HG03432 (cell line): ENCODE results near the gene STK11.

Source experiments
- ATAC-seq: cut with Tn5 transposase; IDR thresholded peaks from one replicate; pipeline ENCODE4 v1.9.1; 2021; ENCODE audit warnings: mild to moderate bottlenecking, moderate library complexity; ENCODE audit not compliant: unreplicated experiment

STK11 gene

GRCh38 chr19:1259876-1260748, 54.5 kb downstream of the STK11 start:
- peak; percentile 4 for ATAC-seq

- peak; percentile 50 for ATAC-seq
Observed at GRCh38 chr19:1260749-1261537, 55.4 kb downstream of the STK11 start.

- ATAC-seq: no peak
Observed at GRCh38 chr19:1261538-1261797, 55.9 kb downstream of the STK11 start.

- no peak for ATAC-seq
Observed at GRCh38 chr19:1261798-1262622, 56.4 kb downstream of the STK11 start.

DNA sequence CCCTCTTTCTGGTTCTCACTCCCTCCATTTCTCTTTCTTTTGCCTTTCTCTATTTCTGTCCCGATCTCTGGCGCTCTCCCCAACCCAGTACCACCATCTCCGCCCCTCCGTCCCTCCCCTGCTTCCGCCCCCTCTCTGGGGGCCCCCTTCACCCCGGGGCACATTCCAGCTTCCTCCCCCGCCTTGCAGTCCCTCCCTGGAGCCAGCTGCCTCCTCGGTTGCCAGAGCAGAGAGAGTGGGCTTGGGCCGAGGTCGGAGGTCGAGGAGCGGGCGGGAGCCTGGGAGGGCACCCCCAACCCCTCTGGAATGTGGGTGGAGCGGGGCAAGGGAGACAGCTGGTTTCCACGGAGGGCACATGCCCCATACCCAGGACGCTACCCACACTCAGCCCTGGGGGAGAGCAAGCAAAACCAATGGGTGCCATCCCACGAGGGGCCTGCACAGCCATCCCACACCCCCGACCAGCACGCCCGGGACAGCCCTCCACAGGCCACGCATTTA, 57.1 kb downstream of the STK11 start:
- no peak for ATAC-seq

DNA sequence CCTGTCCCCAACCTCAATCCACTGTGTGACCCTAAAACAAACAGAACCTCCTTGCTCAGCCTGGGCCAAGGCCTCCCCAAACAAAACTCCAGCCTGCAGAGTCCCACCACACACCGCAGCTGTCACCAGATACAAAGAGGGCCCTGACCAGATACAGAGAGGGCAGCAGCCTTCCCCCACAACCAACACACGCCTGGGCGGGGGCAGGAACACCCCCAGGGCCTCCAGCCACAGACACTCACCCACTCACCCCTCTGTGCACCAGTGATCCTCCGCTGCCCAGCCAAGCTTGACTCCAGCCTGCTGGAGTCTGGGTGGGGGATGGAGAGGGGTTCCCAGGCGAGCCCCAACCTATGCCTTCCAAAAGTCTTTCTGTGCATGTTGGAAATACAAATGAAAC, 57.6 kb downstream of the STK11 start:
- ATAC-seq: no peak

DNA sequence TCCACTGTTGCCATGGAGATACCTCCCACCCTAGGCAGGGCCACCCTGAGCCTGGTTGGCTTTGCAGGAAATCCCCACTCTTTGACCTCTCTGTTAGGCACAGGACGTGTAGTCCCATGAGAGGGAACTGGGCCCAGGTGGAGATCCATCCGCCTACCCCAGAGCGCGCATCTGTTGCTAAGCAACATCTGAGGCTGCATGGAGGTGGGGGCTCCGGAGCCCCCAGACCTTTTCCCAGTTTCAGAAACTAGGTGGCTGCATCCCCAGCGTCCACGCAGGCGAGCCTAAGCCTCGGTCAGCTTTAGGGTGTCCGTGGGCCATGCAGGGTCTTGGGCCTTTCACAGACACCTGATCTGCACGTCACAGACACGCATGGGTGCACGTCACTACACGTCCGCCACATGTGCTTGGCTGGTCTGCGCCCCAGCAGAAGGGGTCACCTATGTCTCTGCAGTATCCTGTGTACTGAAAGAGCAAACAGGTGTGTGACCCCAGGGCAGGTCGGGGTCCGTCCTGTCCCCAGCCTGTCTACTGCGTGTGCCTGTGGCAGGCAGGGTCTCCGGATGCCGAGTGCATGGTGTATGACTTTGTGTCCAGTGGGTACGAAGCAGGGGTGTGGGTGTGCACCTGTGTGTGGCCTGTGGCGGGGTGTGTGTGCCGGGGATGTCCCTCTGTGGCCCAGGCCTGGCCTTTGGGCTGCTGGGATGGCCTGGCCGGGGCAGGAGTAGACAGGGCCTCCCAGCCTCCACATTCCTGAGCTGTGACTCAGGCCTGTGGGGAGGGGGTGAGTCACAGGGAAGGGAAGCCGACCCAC, 59.4 kb downstream of the STK11 start:
- no peak for ATAC-seq

DNA sequence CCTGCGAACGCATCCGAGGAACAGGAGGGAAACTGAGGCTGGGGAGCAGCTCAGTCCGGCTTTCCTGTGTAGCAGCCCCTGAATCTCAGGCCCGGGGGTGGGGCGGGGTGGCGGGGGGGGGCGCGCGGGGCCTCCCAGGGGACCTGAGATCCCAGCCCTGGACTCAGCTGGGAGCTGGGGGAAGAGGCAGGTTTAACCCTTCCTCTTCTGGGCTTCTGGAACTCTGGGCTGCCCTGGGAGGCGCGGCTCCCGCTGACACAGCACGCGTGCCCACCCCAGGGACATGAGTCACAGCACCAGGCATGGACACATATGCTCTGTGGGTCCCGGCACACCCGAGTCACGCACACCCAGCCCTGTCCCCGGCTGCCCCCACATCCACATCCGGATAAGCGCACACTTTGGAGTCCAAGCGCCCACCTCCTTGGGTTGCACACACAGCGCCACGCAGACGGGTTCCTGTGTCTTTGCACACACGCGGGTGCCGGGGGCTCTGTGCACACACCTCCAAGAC, 60.1 kb downstream of the STK11 start:
- no peak for ATAC-seq

- ATAC-seq: peak; percentile 32
Observed at GRCh38 chr19:1266129-1266915, 60.7 kb downstream of the STK11 start.

DNA sequence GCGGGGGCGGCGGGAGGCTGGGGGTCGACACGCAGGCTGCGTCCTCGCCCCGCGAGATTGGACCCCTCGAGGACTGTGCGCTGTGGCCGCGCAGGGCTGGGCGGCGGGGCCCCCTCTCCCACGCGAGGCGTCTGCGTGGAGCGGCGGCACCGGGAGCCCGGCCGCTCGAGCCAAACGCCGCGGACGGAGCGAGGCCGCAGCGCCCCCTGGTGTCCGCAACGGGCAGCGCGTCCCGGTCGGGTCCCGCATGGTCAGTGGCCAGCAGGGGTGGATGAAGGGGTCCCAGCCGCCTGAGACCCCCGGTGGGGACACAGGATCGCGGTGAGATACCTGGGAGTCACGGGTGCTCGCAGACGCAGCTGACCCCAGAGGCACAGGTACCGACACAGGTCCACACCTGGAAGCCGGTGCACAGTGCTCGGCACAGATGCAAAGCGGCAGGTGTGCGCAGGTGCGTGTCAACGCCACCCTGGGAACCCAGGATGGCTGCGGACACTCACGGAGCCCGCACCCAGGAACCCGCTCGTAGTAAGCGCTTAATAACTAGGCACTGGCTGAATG, 61.4 kb downstream of the STK11 start:
- peak; percentile 20 for ATAC-seq

GRCh38 chr19:1267477-1268225, 62.1 kb downstream of the STK11 start:
- ATAC-seq: no peak

- ATAC-seq: no peak
Observed at GRCh38 chr19:1268226-1269064, 62.9 kb downstream of the STK11 start.

DNA sequence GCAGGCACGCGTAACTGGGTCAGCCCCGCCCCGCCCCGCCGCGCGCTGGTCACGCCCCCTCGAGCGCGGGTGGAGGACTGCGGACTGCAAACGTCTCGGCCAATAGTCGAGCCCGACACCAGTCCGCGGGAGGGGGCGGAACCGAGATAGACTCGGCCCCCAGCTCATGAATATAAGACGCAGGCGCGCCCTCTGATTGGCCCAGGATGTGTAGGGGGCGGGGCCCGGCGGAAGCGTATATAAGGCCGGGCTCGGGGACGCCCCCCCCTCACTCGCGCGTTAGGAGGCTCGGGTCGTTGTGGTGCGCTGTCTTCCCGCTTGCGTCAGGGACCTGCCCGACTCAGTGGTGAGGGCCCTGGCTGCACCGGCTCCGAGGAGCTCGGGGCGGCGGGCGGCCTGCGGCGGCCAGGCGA, 63.5 kb downstream of the STK11 start, which contains the start of gene CIRBP:
Gene CIRBP, plus strand, starts transcription at position 268 of the 413 bp plus-strand sequence. CDS start 1,602 bp downstream, outside the sequence.
- peak; percentile 54 for ATAC-seq

- ATAC-seq: peak; percentile 25
Observed at GRCh38 chr19:1269478-1270212, 64.1 kb downstream of the STK11 start.

DNA sequence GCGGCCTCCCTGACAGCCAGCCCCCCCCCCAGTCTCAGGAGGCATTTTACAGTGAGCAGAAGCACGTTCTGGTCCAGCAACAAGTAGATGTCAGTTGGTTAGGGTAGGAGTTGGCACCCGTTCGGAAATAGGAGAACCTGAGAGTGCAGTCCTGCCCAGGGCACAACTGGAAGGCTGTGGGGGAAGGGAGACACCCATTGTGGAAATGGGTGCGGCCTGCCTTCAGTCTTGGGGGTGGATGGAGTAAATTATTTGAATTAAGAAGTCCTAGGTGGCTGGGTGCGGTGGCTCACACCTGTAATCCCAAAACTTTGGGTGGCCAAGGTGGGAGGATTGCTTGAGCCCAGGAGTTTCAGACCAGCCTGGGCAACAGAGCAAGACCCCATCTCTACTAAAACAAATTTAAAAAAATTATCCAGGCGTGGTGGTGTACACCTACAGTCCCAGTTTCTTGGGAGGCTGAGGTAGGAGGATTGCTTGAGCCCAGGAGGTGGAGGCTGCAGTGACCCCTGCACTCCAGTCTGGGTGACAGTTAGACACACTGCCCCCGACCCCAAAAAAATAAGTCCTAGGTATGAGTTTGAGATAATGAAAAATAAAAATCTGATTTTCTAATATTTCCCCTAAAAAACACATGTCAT, 64.8 kb downstream of the STK11 start:
- no peak for ATAC-seq

- ATAC-seq: no peak
Observed at GRCh38 chr19:1270854-1271527, 65.4 kb downstream of the STK11 start.
